Measurements from ENCODE around the gene CACNA1I. TPM values are rescaled to one million over a fixed set of nuclear protein-coding genes. Genes with fewer than 3 reads are reported as not detected.

CACNA1I gene
- polyA plus RNA-seq, 3 donors, result 0.04 TPM; not detected in 2

DNA sequence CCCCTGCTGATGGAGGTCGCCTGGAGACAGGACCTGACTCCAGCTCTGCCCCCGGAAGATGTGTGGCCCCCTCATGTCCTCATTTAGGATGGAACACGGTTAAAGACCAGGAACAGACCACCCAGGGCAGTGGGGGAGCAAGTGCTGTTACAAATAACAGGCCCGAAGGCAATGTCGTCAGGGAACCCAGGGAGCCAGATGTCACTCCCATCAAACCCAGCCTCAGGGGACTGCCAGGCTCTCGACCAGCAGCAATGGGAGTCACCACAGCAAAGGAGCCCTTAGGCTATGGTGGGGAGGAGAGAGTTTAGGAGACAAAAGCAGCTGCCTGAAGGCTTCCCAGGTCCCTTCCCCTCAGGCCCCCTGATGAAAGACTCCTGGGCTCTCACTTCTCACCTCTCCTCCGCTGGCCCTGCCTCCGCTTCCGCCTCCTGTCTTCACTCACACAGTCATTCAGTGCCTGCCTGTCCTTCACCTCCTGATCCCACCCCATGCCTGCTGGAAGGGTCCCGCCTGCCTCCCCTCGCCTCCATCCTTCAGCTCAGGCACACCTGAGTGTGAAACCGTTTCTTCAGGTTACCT, 42.4 kb upstream of the CACNA1I start:
- TF ChIP-seq, protein P1, sequence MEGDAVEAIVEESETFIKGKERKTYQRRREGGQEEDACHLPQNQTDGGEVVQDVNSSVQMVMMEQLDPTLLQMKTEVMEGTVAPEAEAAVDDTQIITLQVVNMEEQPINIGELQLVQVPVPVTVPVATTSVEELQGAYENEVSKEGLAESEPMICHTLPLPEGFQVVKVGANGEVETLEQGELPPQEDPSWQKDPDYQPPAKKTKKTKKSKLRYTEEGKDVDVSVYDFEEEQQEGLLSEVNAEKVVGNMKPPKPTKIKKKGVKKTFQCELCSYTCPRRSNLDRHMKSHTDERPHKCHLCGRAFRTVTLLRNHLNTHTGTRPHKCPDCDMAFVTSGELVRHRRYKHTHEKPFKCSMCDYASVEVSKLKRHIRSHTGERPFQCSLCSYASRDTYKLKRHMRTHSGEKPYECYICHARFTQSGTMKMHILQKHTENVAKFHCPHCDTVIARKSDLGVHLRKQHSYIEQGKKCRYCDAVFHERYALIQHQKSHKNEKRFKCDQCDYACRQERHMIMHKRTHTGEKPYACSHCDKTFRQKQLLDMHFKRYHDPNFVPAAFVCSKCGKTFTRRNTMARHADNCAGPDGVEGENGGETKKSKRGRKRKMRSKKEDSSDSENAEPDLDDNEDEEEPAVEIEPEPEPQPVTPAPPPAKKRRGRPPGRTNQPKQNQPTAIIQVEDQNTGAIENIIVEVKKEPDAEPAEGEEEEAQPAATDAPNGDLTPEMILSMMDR (IDR thresholded peaks at IDR 0.05), result no peak
- Histone ChIP-seq H3K4me1 (ENCODE audit: control insufficient read depth in 1 of 2, insufficient read depth in 2 of 2, low read length in 2 of 2) (peaks cover 74 to 92% of the 10 kb centered on the region in 2 donors), H3K79me2 (ENCODE audit: insufficient read depth, low read length) (peaks cover 74% of the 10 kb centered on the region), H3K4me3 (replicated peaks in 1 of 3; ENCODE audit: low read depth in 2 of 3, low read length in 3 of 3) (no peak overlapping the region), H3K9me3 (replicated peaks in 1 of 2; ENCODE audit: control insufficient read depth in 1 of 2, insufficient read depth in 1 of 2, low read length in 2 of 2) (no peaks in the 10 kb centered on the region), H3K27me3 (ENCODE audit: control insufficient read depth in 2 of 2, insufficient read depth in 2 of 2, low read length in 2 of 2) (no peaks in the 10 kb centered on the region), H2AFZ (ENCODE audit: insufficient read depth, low read depth, low read length, poor library complexity, severe bottlenecking) (no peak overlapping the region), H3K27ac (ENCODE audit: low read depth in 1 of 2, low read length in 2 of 2) (peak overlapping the region in 1 of 2 donors; percentile 69), H3K9ac (ENCODE audit: insufficient read depth, low read length, poor library complexity, severe bottlenecking) (no peak overlapping the region), H4K20me1 (ENCODE audit: insufficient read depth, low read length) (peaks cover 85% of the 10 kb centered on the region), H3K4me2 (replicated peaks; ENCODE audit: extremely low read depth, low read length, poor library complexity, severe bottlenecking) (no peak overlapping the region), H3K36me3 (replicated peaks in 1 of 2; ENCODE audit: control insufficient read depth in 1 of 2, insufficient read depth in 2 of 2, low read length in 2 of 2) (peaks cover 34 to 56% of the 10 kb centered on the region in 2 donors)
- no peaks in the 10 kb centered on the region for H3K9me3 Mint-ChIP-seq
- peaks cover 0 to 1% (median 0%) of the 10 kb centered on the region in 3 donors for H3K27me3 Mint-ChIP-seq (ENCODE audit: low read depth in 3 of 3)
- no peak for DNase-seq
- WGBS (ENCODE audit: insufficient coverage), result 84% methylated on average over 9 of the region's 12 CpGs
- H3K4me1 Mint-ChIP-seq, result peaks cover 81% of the 10 kb centered on the region
- H3K27ac Mint-ChIP-seq, result peak overlapping the region in 5 of 7 donors; percentile 20 to 91 (median 79)
- H3K4me3 Mint-ChIP-seq, result no peak overlapping the region
- intact Hi-C loops (cut with micrococcal nuclease), result loop anchor here (5.0 to 10.0 kb wide), 3 partner anchors 36 to 773 kb away; partner anchors contain the start of gene SUN2 (in 1 of the 2)
- H3K36me3 Mint-ChIP-seq, result peaks cover 37 to 71% of the 10 kb centered on the region in 2 donors

DNA sequence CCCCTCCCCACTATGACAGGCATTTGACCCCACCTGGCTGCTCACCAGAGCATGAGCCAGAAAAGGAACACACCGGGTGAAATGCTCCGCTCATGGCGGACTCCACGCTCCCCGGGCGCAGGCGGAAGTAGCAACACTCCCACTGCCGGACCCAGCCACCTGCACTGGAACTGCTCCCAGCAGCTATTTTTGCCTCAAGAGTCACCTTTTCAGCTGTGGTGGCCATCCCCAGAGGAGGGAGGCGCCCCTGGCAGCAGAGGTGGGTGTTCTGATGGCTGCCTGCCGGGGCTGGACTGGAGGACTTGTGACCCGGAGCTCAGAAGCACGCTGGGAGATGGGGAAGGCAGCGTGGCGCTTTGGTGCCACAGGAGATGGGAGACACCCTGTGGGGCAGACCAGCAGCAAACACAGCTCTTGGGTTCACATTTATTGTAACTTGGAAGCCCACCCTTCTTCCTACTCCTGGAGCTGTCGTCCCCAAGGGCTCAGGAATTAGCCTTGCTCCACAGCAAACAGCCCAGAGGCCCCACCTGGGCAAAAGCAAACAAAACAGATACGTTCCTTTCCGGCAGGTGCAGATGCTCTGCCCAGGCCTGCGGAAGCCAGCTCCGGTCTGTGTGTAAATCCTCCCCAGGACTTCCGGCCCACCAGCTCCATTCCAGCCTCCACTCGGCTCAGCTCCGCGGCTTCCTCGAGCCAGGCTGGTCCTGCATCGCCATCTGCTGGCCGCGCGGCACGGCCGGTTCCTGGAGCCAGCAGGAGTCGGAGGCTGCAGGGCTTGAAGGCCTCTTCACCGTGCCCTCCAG, 41.7 kb upstream of the CACNA1I start:
- Histone ChIP-seq H3K4me3 (replicated peaks in 1 of 3; ENCODE audit: low read depth in 2 of 3, low read length in 3 of 3) (peak overlapping the region in 1 of 3 experiments; percentile 81), H3K9me3 (replicated peaks in 1 of 2; ENCODE audit: control insufficient read depth in 1 of 2, insufficient read depth in 1 of 2, low read length in 2 of 2) (no peaks in the 10 kb centered on the region), H3K4me2 (replicated peaks; ENCODE audit: extremely low read depth, low read length, poor library complexity, severe bottlenecking) (peak overlapping the region; percentile 45), H3K4me1 (ENCODE audit: control insufficient read depth in 1 of 2, insufficient read depth in 2 of 2, low read length in 2 of 2) (peaks cover 70 to 88% of the 10 kb centered on the region in 2 donors), H3K79me2 (ENCODE audit: insufficient read depth, low read length) (peaks cover 69% of the 10 kb centered on the region), H4K20me1 (ENCODE audit: insufficient read depth, low read length) (peaks cover 77% of the 10 kb centered on the region), H2AFZ (ENCODE audit: insufficient read depth, low read depth, low read length, poor library complexity, severe bottlenecking) (no peak overlapping the region), H3K36me3 (replicated peaks in 1 of 2; ENCODE audit: control insufficient read depth in 1 of 2, insufficient read depth in 2 of 2, low read length in 2 of 2) (peaks cover 29 to 49% of the 10 kb centered on the region in 2 donors), H3K9ac (ENCODE audit: insufficient read depth, low read length, poor library complexity, severe bottlenecking) (no peak overlapping the region), H3K27me3 (ENCODE audit: control insufficient read depth in 2 of 2, insufficient read depth in 2 of 2, low read length in 2 of 2) (no peaks in the 10 kb centered on the region), H3K27ac (ENCODE audit: low read depth in 1 of 2, low read length in 2 of 2) (peak overlapping the region; percentile 21 to 49)
- no peaks in the 10 kb centered on the region for H3K9me3 Mint-ChIP-seq
- TF ChIP-seq, protein P1 (IDR thresholded peaks at IDR 0.05), result peak; percentile 99
- H3K4me3 Mint-ChIP-seq, result peak overlapping the region in 1 of 2 donors; percentile 15
- H3K27me3 Mint-ChIP-seq (ENCODE audit: low read depth in 3 of 3), result peaks cover 0 to 1% (median 0%) of the 10 kb centered on the region in 3 donors
- H3K4me1 Mint-ChIP-seq, result peaks cover 76% of the 10 kb centered on the region
- H3K36me3 Mint-ChIP-seq, result peaks cover 33 to 64% of the 10 kb centered on the region in 2 donors
- peak overlapping the region in 6 of 7 donors; percentile 25 to 88 (median 77) for H3K27ac Mint-ChIP-seq
- intact Hi-C loops (cut with micrococcal nuclease), result loop anchor here (5.0 to 10.0 kb wide), 3 partner anchors 37 to 774 kb away; partner anchors contain the start of gene SUN2 (in 1 of the 2)
- WGBS (ENCODE audit: insufficient coverage), result 31% methylated on average over 27 of the region's 32 CpGs
- DNase-seq, result peak; percentile 88 to 92 (median 90)
